ENCODE data around the gene MBNL1. TPM values are rescaled to one million over a fixed set of nuclear protein-coding genes. Genes with fewer than 3 reads are reported as not detected.

MBNL1 gene
- total RNA-seq, 1 experiment from 2014 or later: 140 TPM

DNA sequence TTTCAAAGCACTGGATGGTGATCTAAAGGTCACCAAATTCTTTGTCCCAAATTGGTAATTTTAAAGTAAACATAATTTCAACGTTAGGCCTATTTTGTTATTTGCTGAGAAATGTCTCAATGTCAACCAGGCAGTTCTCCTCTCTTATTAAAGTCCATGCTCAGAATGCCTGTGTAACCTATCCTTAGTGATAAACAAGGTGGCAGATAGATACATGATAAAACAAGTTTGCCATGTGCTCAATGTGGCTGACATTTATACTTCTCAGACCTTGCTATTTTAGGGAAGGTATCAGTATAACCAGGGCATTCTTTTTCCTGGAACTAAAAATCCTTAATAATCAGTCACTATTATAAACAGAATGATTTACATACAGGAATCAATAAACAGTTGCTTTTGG, 8.5 kb downstream of the MBNL1 start:
- ChIA-PET CTCF (no interaction called here), POLR2A (no interaction called here)
- intact Hi-C loops (cut with micrococcal nuclease; ENCODE audit: unreplicated experiment) (no loop called here), in situ Hi-C loops (cut with HindIII; ENCODE audit: low pct_unique_long_range_greater_than_20kb, low sequenced_read_pairs) (no loop called here)
- Histone ChIP-seq H3K4me1 (ENCODE audit: control insufficient read depth, insufficient read depth, low read length) (peaks cover 21% of the 10 kb centered on the region), H3K27ac (ENCODE audit: low read length) (no peak overlapping the region), H3K9me3 (ENCODE audit: control insufficient read depth, insufficient read depth, low read depth, low read length) (no peaks in the 10 kb centered on the region), H3K36me3 (ENCODE audit: control insufficient read depth, insufficient read depth, low read length) (no peaks in the 10 kb centered on the region; the same call in 1 of the 2 replicates), H3K27me3 (ENCODE audit: control insufficient read depth, insufficient read depth, low read length) (no peaks in the 10 kb centered on the region), H3K4me3 (ENCODE audit: low read depth in 2 of 2, low read length in 2 of 2) (no peak overlapping the region)
- no peak for DNase-seq (ENCODE audit: low read depth, low spot score)
- no peak for ATAC-seq
- no TSS peak for BruUV-seq (replicated peaks)
- TF ChIP-seq TCF7L2 (IDR thresholded peaks at IDR 0.05; ENCODE audit: low read depth, low read length) (no peak), CTCF (IDR thresholded peaks at IDR 0.05) (no peak)

DNA sequence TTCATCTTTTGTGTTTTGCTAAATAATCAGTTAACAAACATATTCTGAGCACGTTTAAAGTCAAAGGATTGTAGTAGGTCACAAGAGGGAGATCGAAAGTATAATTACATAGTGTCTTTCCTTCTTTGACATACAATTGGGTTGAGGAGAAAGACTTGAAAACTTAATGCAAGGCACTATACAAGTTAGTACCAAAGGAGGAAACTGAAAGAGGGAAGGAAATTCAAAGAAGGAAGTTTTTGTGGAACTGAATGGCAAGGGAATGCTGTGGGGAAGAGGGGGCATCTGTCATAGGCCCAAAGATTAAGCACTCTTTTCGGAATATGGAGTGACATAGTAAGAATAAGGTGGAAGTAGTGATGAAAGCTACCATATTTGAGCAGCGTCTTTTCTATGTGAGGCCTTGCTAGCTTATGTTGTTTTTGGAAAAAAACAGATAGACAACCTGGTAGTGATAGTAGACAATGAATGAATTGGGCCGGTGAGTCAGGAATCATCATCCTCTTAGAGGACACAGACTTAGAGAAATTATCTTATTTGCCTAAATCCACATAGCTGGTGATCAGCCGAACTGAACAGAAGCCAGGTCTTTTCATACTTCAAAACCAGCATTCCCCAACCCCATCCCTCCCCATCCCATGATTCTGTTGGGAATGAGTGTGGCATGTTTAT, 10.2 kb downstream of the MBNL1 start:
- no peak for DNase-seq (ENCODE audit: low read depth, low spot score)

More for the DNA sequence above, 10.2 kb downstream of the MBNL1 start:
- intact Hi-C loops (cut with micrococcal nuclease; ENCODE audit: unreplicated experiment) (no loop called here), in situ Hi-C loops (cut with HindIII; ENCODE audit: low pct_unique_long_range_greater_than_20kb, low sequenced_read_pairs) (no loop called here)
- ATAC-seq: no peak
- ChIA-PET CTCF (no interaction called here), POLR2A (interaction anchor here (0.5 kb wide), 1 partner anchor 18 kb away, joined by 5 read pairs; no protein-coding TSS in a partner anchor)
- no peaks in the 10 kb centered on the region for H3K9me3 ChIP-seq (ENCODE audit: control insufficient read depth, insufficient read depth, low read depth, low read length)
- BruUV-seq (replicated peaks): no TSS peak
- TF ChIP-seq POLR2AphosphoS5 (IDR thresholded peaks at IDR 0.05; ENCODE audit: low read depth, low read length): no peak
- TF ChIP-seq SIN3A (IDR thresholded peaks at IDR 0.05; ENCODE audit: borderline replicate concordance, insufficient read depth, low read depth, low read length): no peak
- no peak for TF ChIP-seq CTCF (IDR thresholded peaks at IDR 0.05)
- no peak for TF ChIP-seq TCF7L2 (IDR thresholded peaks at IDR 0.05; ENCODE audit: low read depth, low read length)
- TF ChIP-seq, protein P1, sequence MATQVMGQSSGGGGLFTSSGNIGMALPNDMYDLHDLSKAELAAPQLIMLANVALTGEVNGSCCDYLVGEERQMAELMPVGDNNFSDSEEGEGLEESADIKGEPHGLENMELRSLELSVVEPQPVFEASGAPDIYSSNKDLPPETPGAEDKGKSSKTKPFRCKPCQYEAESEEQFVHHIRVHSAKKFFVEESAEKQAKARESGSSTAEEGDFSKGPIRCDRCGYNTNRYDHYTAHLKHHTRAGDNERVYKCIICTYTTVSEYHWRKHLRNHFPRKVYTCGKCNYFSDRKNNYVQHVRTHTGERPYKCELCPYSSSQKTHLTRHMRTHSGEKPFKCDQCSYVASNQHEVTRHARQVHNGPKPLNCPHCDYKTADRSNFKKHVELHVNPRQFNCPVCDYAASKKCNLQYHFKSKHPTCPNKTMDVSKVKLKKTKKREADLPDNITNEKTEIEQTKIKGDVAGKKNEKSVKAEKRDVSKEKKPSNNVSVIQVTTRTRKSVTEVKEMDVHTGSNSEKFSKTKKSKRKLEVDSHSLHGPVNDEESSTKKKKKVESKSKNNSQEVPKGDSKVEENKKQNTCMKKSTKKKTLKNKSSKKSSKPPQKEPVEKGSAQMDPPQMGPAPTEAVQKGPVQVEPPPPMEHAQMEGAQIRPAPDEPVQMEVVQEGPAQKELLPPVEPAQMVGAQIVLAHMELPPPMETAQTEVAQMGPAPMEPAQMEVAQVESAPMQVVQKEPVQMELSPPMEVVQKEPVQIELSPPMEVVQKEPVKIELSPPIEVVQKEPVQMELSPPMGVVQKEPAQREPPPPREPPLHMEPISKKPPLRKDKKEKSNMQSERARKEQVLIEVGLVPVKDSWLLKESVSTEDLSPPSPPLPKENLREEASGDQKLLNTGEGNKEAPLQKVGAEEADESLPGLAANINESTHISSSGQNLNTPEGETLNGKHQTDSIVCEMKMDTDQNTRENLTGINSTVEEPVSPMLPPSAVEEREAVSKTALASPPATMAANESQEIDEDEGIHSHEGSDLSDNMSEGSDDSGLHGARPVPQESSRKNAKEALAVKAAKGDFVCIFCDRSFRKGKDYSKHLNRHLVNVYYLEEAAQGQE (IDR thresholded peaks at IDR 0.05; ENCODE audit: insufficient read depth in 1 of 2, low read depth in 2 of 2, low read length in 1 of 2): no peak
- H3K27me3 ChIP-seq (ENCODE audit: control insufficient read depth, insufficient read depth, low read length): no peaks in the 10 kb centered on the region
- no peak overlapping the region; the same call in 1 of the 2 replicates for H3K27ac ChIP-seq (ENCODE audit: low read length)
- no peak overlapping the region for H3K4me3 ChIP-seq (ENCODE audit: low read depth in 2 of 2, low read length in 2 of 2)
- no peaks in the 10 kb centered on the region; the same call in 1 of the 2 replicates for H3K36me3 ChIP-seq (ENCODE audit: control insufficient read depth, insufficient read depth, low read length)
- peaks cover 24% of the 10 kb centered on the region for H3K4me1 ChIP-seq (ENCODE audit: control insufficient read depth, insufficient read depth, low read length)

All from Panc1 (cell line).